ENCODE measurements around the gene SCAMP1.

Gene SCAMP1

DNA sequence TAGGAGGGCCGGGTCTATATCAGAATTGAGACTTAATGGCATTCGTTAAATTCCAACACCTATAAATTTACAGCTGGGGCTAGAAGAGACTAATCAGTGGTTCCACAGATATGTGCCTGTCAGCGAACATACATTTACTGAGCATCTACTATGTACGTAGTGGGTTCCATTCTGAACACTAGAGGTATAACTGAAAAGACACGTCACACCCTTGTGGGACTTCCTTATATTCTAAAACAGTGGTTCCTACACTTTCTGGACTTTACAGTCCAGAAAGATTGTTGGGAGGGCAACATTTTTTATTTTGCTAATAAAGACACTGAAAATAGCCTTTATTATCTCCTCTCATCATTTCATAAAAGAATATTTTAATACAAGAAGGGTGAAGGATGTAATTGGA is 140.5 kb downstream of the SCAMP1 start:
- no peaks in the 10 kb centered on the region for H3K27me3 ChIP-seq (ENCODE audit: insufficient read depth, poor library complexity, severe bottlenecking)
- TF ChIP-seq, protein P1, sequence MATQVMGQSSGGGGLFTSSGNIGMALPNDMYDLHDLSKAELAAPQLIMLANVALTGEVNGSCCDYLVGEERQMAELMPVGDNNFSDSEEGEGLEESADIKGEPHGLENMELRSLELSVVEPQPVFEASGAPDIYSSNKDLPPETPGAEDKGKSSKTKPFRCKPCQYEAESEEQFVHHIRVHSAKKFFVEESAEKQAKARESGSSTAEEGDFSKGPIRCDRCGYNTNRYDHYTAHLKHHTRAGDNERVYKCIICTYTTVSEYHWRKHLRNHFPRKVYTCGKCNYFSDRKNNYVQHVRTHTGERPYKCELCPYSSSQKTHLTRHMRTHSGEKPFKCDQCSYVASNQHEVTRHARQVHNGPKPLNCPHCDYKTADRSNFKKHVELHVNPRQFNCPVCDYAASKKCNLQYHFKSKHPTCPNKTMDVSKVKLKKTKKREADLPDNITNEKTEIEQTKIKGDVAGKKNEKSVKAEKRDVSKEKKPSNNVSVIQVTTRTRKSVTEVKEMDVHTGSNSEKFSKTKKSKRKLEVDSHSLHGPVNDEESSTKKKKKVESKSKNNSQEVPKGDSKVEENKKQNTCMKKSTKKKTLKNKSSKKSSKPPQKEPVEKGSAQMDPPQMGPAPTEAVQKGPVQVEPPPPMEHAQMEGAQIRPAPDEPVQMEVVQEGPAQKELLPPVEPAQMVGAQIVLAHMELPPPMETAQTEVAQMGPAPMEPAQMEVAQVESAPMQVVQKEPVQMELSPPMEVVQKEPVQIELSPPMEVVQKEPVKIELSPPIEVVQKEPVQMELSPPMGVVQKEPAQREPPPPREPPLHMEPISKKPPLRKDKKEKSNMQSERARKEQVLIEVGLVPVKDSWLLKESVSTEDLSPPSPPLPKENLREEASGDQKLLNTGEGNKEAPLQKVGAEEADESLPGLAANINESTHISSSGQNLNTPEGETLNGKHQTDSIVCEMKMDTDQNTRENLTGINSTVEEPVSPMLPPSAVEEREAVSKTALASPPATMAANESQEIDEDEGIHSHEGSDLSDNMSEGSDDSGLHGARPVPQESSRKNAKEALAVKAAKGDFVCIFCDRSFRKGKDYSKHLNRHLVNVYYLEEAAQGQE (IDR thresholded peaks at IDR 0.05; ENCODE audit: insufficient replicate concordance, low read depth): no peak
- TF ChIP-seq GABPA (IDR thresholded peaks at IDR 0.05; ENCODE audit: low read depth) (no peak), POLR2AphosphoS5 (IDR thresholded peaks at IDR 0.05; ENCODE audit: low read depth) (no peak), SPI1 (IDR thresholded peaks at IDR 0.05; ENCODE audit: borderline replicate concordance, low read depth) (no peak)
- TF ChIP-seq, protein P2, sequence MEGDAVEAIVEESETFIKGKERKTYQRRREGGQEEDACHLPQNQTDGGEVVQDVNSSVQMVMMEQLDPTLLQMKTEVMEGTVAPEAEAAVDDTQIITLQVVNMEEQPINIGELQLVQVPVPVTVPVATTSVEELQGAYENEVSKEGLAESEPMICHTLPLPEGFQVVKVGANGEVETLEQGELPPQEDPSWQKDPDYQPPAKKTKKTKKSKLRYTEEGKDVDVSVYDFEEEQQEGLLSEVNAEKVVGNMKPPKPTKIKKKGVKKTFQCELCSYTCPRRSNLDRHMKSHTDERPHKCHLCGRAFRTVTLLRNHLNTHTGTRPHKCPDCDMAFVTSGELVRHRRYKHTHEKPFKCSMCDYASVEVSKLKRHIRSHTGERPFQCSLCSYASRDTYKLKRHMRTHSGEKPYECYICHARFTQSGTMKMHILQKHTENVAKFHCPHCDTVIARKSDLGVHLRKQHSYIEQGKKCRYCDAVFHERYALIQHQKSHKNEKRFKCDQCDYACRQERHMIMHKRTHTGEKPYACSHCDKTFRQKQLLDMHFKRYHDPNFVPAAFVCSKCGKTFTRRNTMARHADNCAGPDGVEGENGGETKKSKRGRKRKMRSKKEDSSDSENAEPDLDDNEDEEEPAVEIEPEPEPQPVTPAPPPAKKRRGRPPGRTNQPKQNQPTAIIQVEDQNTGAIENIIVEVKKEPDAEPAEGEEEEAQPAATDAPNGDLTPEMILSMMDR (IDR thresholded peaks at IDR 0.05; ENCODE audit: insufficient read depth, low read length): no peak
- no peak overlapping the region for H3K27ac ChIP-seq (replicated peaks)
- DNase-seq (ENCODE audit: low read depth in 1 of 2, low spot score in 1 of 2): no peak
- H3K4me3 ChIP-seq (replicated peaks; ENCODE audit: insufficient read depth, low read length): no peak overlapping the region

DNA sequence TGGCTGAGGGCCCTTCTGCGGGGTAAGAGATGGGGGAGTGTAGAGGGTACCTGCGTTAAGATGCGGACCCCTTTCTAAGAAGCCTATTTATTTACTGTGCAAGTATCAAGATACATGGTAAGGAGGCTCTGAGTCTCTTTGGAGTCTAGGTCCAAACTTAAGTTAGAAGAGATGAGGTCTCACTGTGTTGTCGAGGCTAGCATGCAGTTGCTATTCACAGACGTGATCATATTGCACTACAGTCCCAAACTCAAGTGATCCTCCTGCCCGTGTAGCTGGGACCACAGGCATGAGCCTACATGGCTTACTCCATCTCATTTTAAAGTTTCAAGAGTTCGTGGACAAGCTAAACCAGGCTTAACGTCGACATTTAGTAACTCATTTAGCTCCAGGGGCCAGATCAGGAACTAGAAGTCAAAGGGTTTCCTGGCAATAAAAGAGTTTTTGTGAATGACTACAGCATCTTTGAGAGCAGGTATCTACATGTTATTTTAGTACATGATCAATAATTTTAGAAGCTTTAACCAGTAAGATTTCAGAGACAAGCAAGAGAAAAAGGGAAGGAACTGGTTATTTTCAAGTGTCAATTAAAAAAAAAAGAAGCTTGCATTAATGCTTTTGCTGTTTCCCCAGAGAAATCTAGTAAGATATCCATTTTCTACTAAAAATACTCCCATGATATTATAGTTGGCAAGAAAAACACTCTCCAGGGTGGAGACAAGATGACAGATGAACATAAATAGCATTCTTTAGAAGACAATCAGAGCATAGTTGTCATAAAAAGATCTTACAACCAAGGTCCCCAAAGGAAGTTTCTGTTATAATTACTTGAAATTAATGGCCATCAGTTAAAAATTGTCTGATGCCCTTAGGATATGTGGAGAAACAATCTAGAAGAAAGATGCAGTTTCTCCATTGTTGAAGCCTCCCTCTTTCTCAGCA is 141.3 kb downstream of the SCAMP1 start:
- TF ChIP-seq POLR2AphosphoS5 (IDR thresholded peaks at IDR 0.05; ENCODE audit: low read depth) (no peak), SPI1 (IDR thresholded peaks at IDR 0.05; ENCODE audit: borderline replicate concordance, low read depth) (no peak), GABPA (IDR thresholded peaks at IDR 0.05; ENCODE audit: low read depth) (no peak)
- TF ChIP-seq, protein P1 (IDR thresholded peaks at IDR 0.05; ENCODE audit: insufficient replicate concordance, low read depth): no peak
- TF ChIP-seq, protein P2 (IDR thresholded peaks at IDR 0.05; ENCODE audit: insufficient read depth, low read length): no peak
- DNase-seq (ENCODE audit: low read depth in 1 of 2, low spot score in 1 of 2): no peak
- no peak overlapping the region for H3K27ac ChIP-seq (replicated peaks)
- H3K27me3 ChIP-seq (ENCODE audit: insufficient read depth, poor library complexity, severe bottlenecking): no peaks in the 10 kb centered on the region
- H3K4me3 ChIP-seq (replicated peaks; ENCODE audit: insufficient read depth, low read length): no peak overlapping the region

DNA sequence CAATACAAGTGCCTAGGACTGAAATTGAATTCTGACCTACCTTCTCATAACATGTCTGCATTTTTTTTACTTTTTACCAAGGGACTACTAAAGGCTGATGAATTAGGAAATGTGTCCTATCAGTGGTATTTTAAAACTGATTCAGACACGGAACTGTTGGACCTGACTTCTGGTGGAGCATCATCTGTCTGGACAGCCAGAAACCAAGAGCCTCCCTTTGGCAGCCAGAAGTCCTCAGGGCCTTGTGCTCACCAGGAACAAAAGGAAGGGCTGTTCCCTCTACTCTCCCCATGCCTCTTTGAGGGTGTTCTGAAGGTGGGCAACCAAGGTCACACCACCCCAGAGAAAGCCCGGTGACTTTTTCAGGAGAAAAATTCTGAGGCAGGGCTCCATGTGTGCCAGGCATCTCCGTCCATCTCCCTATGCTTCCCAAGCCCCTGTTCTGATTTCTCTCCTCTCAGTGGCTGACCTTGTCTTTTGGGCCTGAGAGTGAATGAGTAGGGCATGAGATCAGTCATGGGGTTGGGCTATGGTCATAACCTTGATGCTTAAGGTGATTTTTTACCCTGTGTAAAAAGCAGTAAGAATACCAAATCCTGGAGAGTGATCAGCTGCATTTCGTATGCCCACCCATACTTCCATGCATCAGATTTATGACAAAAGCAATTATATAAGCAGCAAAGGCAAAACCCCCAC is 143.7 kb downstream of the SCAMP1 start:
- no peak overlapping the region for H3K27ac ChIP-seq (replicated peaks)
- TF ChIP-seq SPI1 (IDR thresholded peaks at IDR 0.05; ENCODE audit: borderline replicate concordance, low read depth): no peak
- TF ChIP-seq POLR2AphosphoS5 (IDR thresholded peaks at IDR 0.05; ENCODE audit: low read depth): no peak
- TF ChIP-seq, protein P1 (IDR thresholded peaks at IDR 0.05; ENCODE audit: insufficient replicate concordance, low read depth): no peak
- TF ChIP-seq, protein P2 (IDR thresholded peaks at IDR 0.05; ENCODE audit: insufficient read depth, low read length): no peak
- no peak for TF ChIP-seq GABPA (IDR thresholded peaks at IDR 0.05; ENCODE audit: low read depth)
- H3K27me3 ChIP-seq (ENCODE audit: insufficient read depth, poor library complexity, severe bottlenecking): no peaks in the 10 kb centered on the region
- H3K4me3 ChIP-seq (replicated peaks; ENCODE audit: insufficient read depth, low read length): no peak overlapping the region
- no peak for DNase-seq (ENCODE audit: low read depth in 1 of 2, low spot score in 1 of 2)
